ENCODE measurements around the gene PRR29.

- TF ChIP-seq CTCF (IDR thresholded peaks at IDR 0.05) (no peak), POLR2A (IDR thresholded peaks at IDR 0.05) (no peak)
Measured at GRCh38 chr17:63961355-63962212, 36.6 kb upstream of the PRR29 start.

Data from sigmoid colon (tissue), 3 donors.